Mesenchymal stem cell (in vitro differentiated cells and primary cell): Measurements from ENCODE around the gene RNF121.
A peak's percentile ranks its signal among the peaks of the same experiment; 100 is the strongest.

Experiments
- DNase-seq: peaks from one replicate; pipeline ENCODE4 v3.0.0-alpha.2; 2013
- H2AFZ ChIP-seq: one replicate; pipeline ENCODE4 v1.6.1; 2013; ENCODE audit warnings: low read depth, mild to moderate bottlenecking, control low read depth, inconsistent platforms, low read length, moderate library complexity
- H2AK5ac ChIP-seq: 2 replicates; pipeline ENCODE4 v1.6.1; 2013; ENCODE audit warnings: low read length, moderate library complexity, mild to moderate bottlenecking, inconsistent platforms; ENCODE audit not compliant: severe bottlenecking
- H2BK120ac ChIP-seq: one replicate; pipeline ENCODE4 v1.6.1; 2013; ENCODE audit warnings: low read depth, mild to moderate bottlenecking, inconsistent platforms, low read length, moderate library complexity
- H2BK12ac ChIP-seq, 2 experiments: one replicate each; pipeline ENCODE4 v1.6.1; 2013; ENCODE audit warnings: inconsistent platforms in 2 of 2, low read length in 2 of 2, mild to moderate bottlenecking in 2 of 2, moderate library complexity in 2 of 2, control low read depth in 1 of 2
- H2BK15ac ChIP-seq: one replicate; pipeline ENCODE4 v1.6.1; 2013; ENCODE audit warnings: mild to moderate bottlenecking, low read depth, inconsistent platforms; ENCODE audit not compliant: poor library complexity, severe bottlenecking
- H2BK5ac ChIP-seq: 2 replicates; pipeline ENCODE4 v1.6.1; 2013; ENCODE audit warnings: low read depth, mild to moderate bottlenecking, low read length, control low read depth, inconsistent platforms; ENCODE audit not compliant: poor library complexity, severe bottlenecking
- H3K14ac ChIP-seq, 2 experiments: one replicate each; pipeline ENCODE4 v1.6.1; 2013; ENCODE audit warnings: inconsistent platforms in 2 of 2, low read length in 2 of 2, control low read depth in 1 of 2, mild to moderate bottlenecking in 1 of 2, moderate library complexity in 1 of 2
- H3K18ac ChIP-seq, 2 experiments: one replicate each; pipeline ENCODE4 v1.6.1; 2013; ENCODE audit warnings: inconsistent platforms in 2 of 2, low read length in 2 of 2, control low read depth in 1 of 2, low read depth in 1 of 2, mild to moderate bottlenecking in 1 of 2
- H3K23ac ChIP-seq, 2 experiments: one replicate each; pipeline ENCODE4 v1.6.1; 2013; ENCODE audit warnings: inconsistent platforms in 2 of 2, low read length in 2 of 2, mild to moderate bottlenecking in 2 of 2, moderate library complexity in 2 of 2, control low read depth in 1 of 2
- H3K27ac ChIP-seq: 2 replicates; pipeline ENCODE4 v1.5.1; 2013; ENCODE audit warnings: mild to moderate bottlenecking, moderate library complexity, low read length, control low read depth, inconsistent platforms; ENCODE audit not compliant: poor library complexity, severe bottlenecking
- H3K27me3 ChIP-seq, 2 experiments: 2 replicates each; pipeline versions ENCODE4 v1.6.1 to v1.7.0; 2013; ENCODE audit warnings: low read length in 2 of 2, mild to moderate bottlenecking in 2 of 2, moderate library complexity in 2 of 2, control low read depth in 1 of 2, inconsistent platforms in 1 of 2; ENCODE audit not compliant: control insufficient read depth in 1 of 2, insufficient read depth in 1 of 2
- H3K36me3 ChIP-seq, 2 experiments: 2 replicates each; pipeline versions ENCODE4 v1.6.1 to v1.7.0; 2013; ENCODE audit warnings: low read length in 2 of 2, control low read depth in 1 of 2, inconsistent platforms in 1 of 2, low read depth in 1 of 2, mild to moderate bottlenecking in 1 of 2; ENCODE audit not compliant: insufficient read depth in 2 of 2, control insufficient read depth in 1 of 2
- H3K4ac ChIP-seq, 2 experiments: one replicate each; pipeline ENCODE4 v1.6.1; 2013; ENCODE audit warnings: inconsistent platforms in 2 of 2, low read length in 2 of 2, mild to moderate bottlenecking in 2 of 2, moderate library complexity in 2 of 2, control low read depth in 1 of 2, low read depth in 1 of 2
- H3K4me1 ChIP-seq: 2 replicates; pipeline ENCODE4 v1.6.1; 2013; ENCODE audit warnings: low read depth, low read length, control low read depth; ENCODE audit not compliant: control insufficient read depth, insufficient read depth
- H3K4me2 ChIP-seq: 2 replicates; pipeline ENCODE4 v1.6.1; 2013; ENCODE audit warnings: low read length, mild to moderate bottlenecking, inconsistent platforms; ENCODE audit not compliant: poor library complexity, severe bottlenecking
- H3K4me3 ChIP-seq, 2 experiments: 2 replicates each; pipeline versions ENCODE4 v1.5.1 to v1.7.0; 2013; ENCODE audit warnings: low read length in 2 of 2, mild to moderate bottlenecking in 2 of 2, control low read depth in 1 of 2, low read depth in 1 of 2; ENCODE audit not compliant: insufficient read depth in 1 of 2
- H3K79me1 ChIP-seq: replicated peaks from 2 replicates; pipeline ENCODE4 v1.6.1; 2013; ENCODE audit warnings: mild to moderate bottlenecking, control low read depth, low read length, inconsistent platforms; ENCODE audit not compliant: poor library complexity, severe bottlenecking
- H3K9ac ChIP-seq: 2 replicates; pipeline ENCODE4 v1.7.0; 2013; ENCODE audit warnings: mild to moderate bottlenecking, low read length, moderate library complexity
- H3K9me3 ChIP-seq: 2 replicates; pipeline ENCODE4 v1.7.0; 2013; ENCODE audit warnings: mild to moderate bottlenecking, low read length; ENCODE audit not compliant: control insufficient read depth
- H4K8ac ChIP-seq: one replicate; pipeline ENCODE4 v1.6.1; 2013; ENCODE audit warnings: inconsistent platforms, mild to moderate bottlenecking, low read length, moderate library complexity
- H4K91ac ChIP-seq: one replicate; pipeline ENCODE4 v1.6.1; 2013; ENCODE audit warnings: mild to moderate bottlenecking, low read length, inconsistent platforms
- WGBS: methylation state at CpG from one replicate; pipeline ENCODE4 v1.1.7; 2013; ENCODE audit warnings: mixed read lengths; 5-methylcytosine and 5-hydroxymethylcytosine counted together

Gene RNF121

GRCh38 chr11:71997594-71997993 is 68.7 kb downstream of the RNF121 start:
- H3K14ac ChIP-seq, result no peak overlapping the region
- H2BK120ac ChIP-seq, result no peak overlapping the region
- H3K27me3 ChIP-seq, result no peaks in the 10 kb centered on the region
- H2BK5ac ChIP-seq, result no peak overlapping the region
- no peak overlapping the region for H3K4me2 ChIP-seq
- H2BK12ac ChIP-seq, result no peak overlapping the region
- H3K23ac ChIP-seq, result no peak overlapping the region
- H3K18ac ChIP-seq, result no peak overlapping the region
- no peak overlapping the region for H4K8ac ChIP-seq
- H3K9ac ChIP-seq, result no peak overlapping the region
- H3K4me1 ChIP-seq, result peaks cover 27% of the 10 kb centered on the region
- no peaks in the 10 kb centered on the region for H3K9me3 ChIP-seq
- no peak overlapping the region for H3K4ac ChIP-seq
- H3K36me3 ChIP-seq, result peaks cover 29 to 68% of the 10 kb centered on the region in 2 experiments
- DNase-seq, result no peak
- WGBS, result 100% methylated on average over 3 of the region's 3 CpGs
- peaks cover 37% of the 10 kb centered on the region for H3K79me1 ChIP-seq
- H2BK15ac ChIP-seq, result no peak overlapping the region
- H2AK5ac ChIP-seq, result no peak overlapping the region
- no peak overlapping the region for H3K4me3 ChIP-seq
- H4K91ac ChIP-seq, result no peak overlapping the region
- H2AFZ ChIP-seq, result no peak overlapping the region
- H3K27ac ChIP-seq, result no peak overlapping the region

- no peaks in the 10 kb centered on the region for H3K9me3 ChIP-seq
- peaks cover 31 to 71% of the 10 kb centered on the region in 2 experiments for H3K36me3 ChIP-seq
- no peak overlapping the region for H3K9ac ChIP-seq
- H2BK120ac ChIP-seq, result no peak overlapping the region
- H2AFZ ChIP-seq, result no peak overlapping the region
- H4K8ac ChIP-seq, result no peak overlapping the region
- WGBS, result 100% methylated on average over 1 of the region's 2 CpGs
- H3K4ac ChIP-seq, result no peak overlapping the region
- H3K4me3 ChIP-seq, result no peak overlapping the region
- no peaks in the 10 kb centered on the region for H3K27me3 ChIP-seq
- H3K27ac ChIP-seq, result no peak overlapping the region
- H2BK5ac ChIP-seq, result no peak overlapping the region
- no peak overlapping the region for H3K14ac ChIP-seq
- no peak overlapping the region for H3K18ac ChIP-seq
- no peak for DNase-seq
- H2BK15ac ChIP-seq, result no peak overlapping the region
- no peak overlapping the region for H3K23ac ChIP-seq
- no peak overlapping the region for H4K91ac ChIP-seq
- no peak overlapping the region for H2AK5ac ChIP-seq
- no peak overlapping the region for H3K4me2 ChIP-seq
- H3K79me1 ChIP-seq, result peaks cover 37% of the 10 kb centered on the region
- H3K4me1 ChIP-seq, result peaks cover 27% of the 10 kb centered on the region
- no peak overlapping the region for H2BK12ac ChIP-seq
Measured at GRCh38 chr11:71998061-71998460, 69.2 kb downstream of the RNF121 start.

DNA sequence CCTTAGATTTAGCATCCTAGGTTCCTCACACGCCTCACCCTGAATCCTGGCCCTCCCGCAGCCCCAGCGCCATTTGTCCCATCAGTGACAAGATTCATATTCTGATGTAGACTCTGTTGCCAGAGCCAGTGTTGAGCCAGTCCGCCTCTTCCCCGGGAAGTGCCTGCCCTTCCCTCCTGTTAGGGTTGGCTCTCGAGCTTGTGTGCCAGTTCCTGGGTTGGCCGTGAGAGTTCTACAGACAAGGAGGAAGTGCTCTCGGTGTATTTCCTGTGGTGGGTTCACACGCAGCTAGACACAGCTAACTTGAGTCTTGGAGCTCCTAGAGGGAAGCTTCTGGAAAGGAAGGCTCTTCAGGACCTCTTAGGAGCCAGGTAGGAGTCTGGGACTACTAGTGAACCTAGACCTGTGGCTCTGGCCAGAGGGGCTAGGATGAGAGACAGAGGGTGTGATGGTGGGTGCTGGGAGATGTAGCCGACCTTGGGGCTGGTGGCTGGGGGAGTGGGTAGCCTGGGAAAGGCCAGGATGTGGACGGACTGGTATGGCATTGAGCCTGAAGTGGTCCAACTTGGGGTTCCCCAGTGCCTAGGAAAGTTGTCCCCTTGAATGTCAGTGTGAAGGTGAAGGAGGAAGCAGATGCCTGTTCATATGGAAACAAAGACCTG is 69.9 kb downstream of the RNF121 start, which contains the start of gene IL18BP:
Gene IL18BP, plus strand, starts transcription at position 261 of the 662 bp plus-strand sequence. CDS start 1,076 bp downstream, outside the sequence.
- no peak within 1 kb of the TSS for H4K91ac ChIP-seq
- 95% methylated on average over 11 of the region's 11 CpGs for WGBS
- no peaks in the 10 kb centered on the region for H3K9me3 ChIP-seq
- H4K8ac ChIP-seq, result no peak within 1 kb of the TSS
- H3K36me3 ChIP-seq, result peaks cover 35 to 78% of the 10 kb centered on the region in 2 experiments
- no peak within 1 kb of the TSS for H2BK120ac ChIP-seq
- peak within 1 kb of the TSS; percentile 21 for H3K27ac ChIP-seq
- peaks cover 35% of the 10 kb centered on the region for H3K79me1 ChIP-seq
- no peaks in the 10 kb centered on the region for H3K27me3 ChIP-seq
- H3K4ac ChIP-seq, result no peak within 1 kb of the TSS
- peaks cover 27% of the 10 kb centered on the region for H3K4me1 ChIP-seq
- H2BK5ac ChIP-seq, result no peak within 1 kb of the TSS
- H2BK15ac ChIP-seq, result no peak within 1 kb of the TSS
- H3K4me2 ChIP-seq, result no peak within 1 kb of the TSS
- no peak within 1 kb of the TSS for H3K14ac ChIP-seq
- no peak within 1 kb of the TSS for H2AFZ ChIP-seq
- H2BK12ac ChIP-seq, result no peak within 1 kb of the TSS
- H3K4me3 ChIP-seq, result peak within 1 kb of the TSS in 1 of 2 experiments; percentile 3
- no peak for DNase-seq
- no peak within 1 kb of the TSS for H3K23ac ChIP-seq
- peak within 1 kb of the TSS; percentile 7 for H3K9ac ChIP-seq
- no peak within 1 kb of the TSS for H2AK5ac ChIP-seq
- no peak within 1 kb of the TSS for H3K18ac ChIP-seq

- Histone ChIP-seq H2BK120ac (no peak overlapping the region), H3K18ac (no peak overlapping the region)
Measured at GRCh38 chr11:71999362-71999761, 70.5 kb downstream of the RNF121 start.

More at GRCh38 chr11:71999362-71999761, 70.5 kb downstream of the RNF121 start:
- Histone ChIP-seq H3K4me2 (no peak overlapping the region), H3K23ac (no peak overlapping the region), H3K27ac (peak overlapping the region; percentile 21), H4K8ac (no peak overlapping the region), H2BK5ac (no peak overlapping the region), H3K9ac (peak overlapping the region; percentile 7), H3K14ac (no peak overlapping the region), H2AK5ac (no peak overlapping the region), H3K79me1 (peaks cover 37% of the 10 kb centered on the region), H2BK12ac (no peak overlapping the region), H3K4me3 (peak overlapping the region in 1 of 2 experiments; percentile 3), H3K4ac (no peak overlapping the region), H2BK15ac (no peak overlapping the region), H3K27me3 (no peaks in the 10 kb centered on the region), H3K9me3 (no peaks in the 10 kb centered on the region), H2AFZ (no peak overlapping the region), H3K4me1 (peaks cover 27% of the 10 kb centered on the region), H4K91ac (no peak overlapping the region), H3K36me3 (peaks cover 41 to 84% of the 10 kb centered on the region in 2 experiments)
- DNase-seq, result peak; percentile 65
- 52% methylated on average over 2 of the region's 2 CpGs for WGBS
